HCT116 (cell line): ENCODE measurements around the gene CLDN34. TPM values are rescaled to one million over a fixed set of nuclear protein-coding genes. Genes with fewer than 3 reads are reported as not detected.

Experiments used
- ATAC-seq: fragments of 200-7000 bp; cut with Tn5 transposase; 2 replicates; pipeline ENCODE4 v1.9.1; 2020; ENCODE audit warnings: mild to moderate bottlenecking, moderate library complexity
- BruUV-seq: library from RNA; stranded (reverse); fragments of 400-500 nt; replicated peaks from 2 replicates; lab custom pipeline; 2021; lab: Mats Ljungman, UMichigan
- CTCF ChIA-PET: fragments of 300-600 bp; sonication (Branson Sonifier 250); formaldehyde crosslinking; loops from one replicate; lab custom pipeline; 2021; ENCODE audit warnings: antibody characterized with exemption; lab: Charles Lee
- POLR2A ChIA-PET: fragments of 300-600, 350-600 bp; sonication (Branson Sonifier 250); formaldehyde crosslinking; loops from one replicate; lab custom pipeline; 2021; ENCODE audit warnings: antibody characterized with exemption; lab: Charles Lee
- RAD21 ChIA-PET, 2 experiments: fragments of 300-600 bp; sonication (Branson Sonifier 250); formaldehyde crosslinking; loops; one replicate each; lab custom pipeline; 2023; ENCODE audit warnings: low total read pairs in 2 of 2; ENCODE audit not compliant: uncharacterized antibody in 2 of 2, unreplicated experiment in 2 of 2, low non-redundant PET in 1 of 2; lab: Charles Lee
- DNase-seq: peaks from one replicate; pipeline ENCODE4 v3.0.0-alpha.2; 2010; ENCODE audit warnings: low read depth, low spot score
- H2AFZ ChIP-seq: fragments of 200-600 bp; shearing (Covaris generic), sonication (generic); 2 replicates; pipeline ENCODE4 v1.6.1; 2017; ENCODE audit warnings: low read depth, mixed run types, mixed read lengths, antibody characterized with exemption, low read length; ENCODE audit not compliant: poor library complexity, severe bottlenecking
- H3K27ac ChIP-seq: 2 replicates; pipeline ENCODE4 v1.5.1; 2012; ENCODE audit warnings: low read depth, low read length
- H3K27me3 ChIP-seq: fragments of 200-600 bp; sonication (generic); 2 replicates; pipeline ENCODE4 v1.6.1; 2016; ENCODE audit warnings: mixed run types, low read length, mixed read lengths; ENCODE audit not compliant: insufficient read depth
- H3K36me3 ChIP-seq, 2 experiments: fragments of 200-500 bp in 1 of 2; fragments of 200-600 bp in 1 of 2; sonication (Bioruptor generic) in 1 of 2; sonication (generic) in 1 of 2; 2 replicates each; pipeline versions ENCODE4 v1.5.1 to v1.6.1; 2014 to 2016; ENCODE audit warnings: low read length in 2 of 2, inconsistent platforms in 1 of 2, mixed read lengths in 1 of 2, mixed run types in 1 of 2; ENCODE audit not compliant: insufficient read depth in 2 of 2, control insufficient read depth in 1 of 2
- H3K4me1 ChIP-seq, 2 experiments: fragments of 200-600 bp in 1 of 2; sonication (generic) in 1 of 2; 2 replicates each; pipeline versions ENCODE4 v1.5.1 to v1.6.1; 2012 to 2017; ENCODE audit warnings: low read length in 2 of 2, inconsistent platforms in 1 of 2, mild to moderate bottlenecking in 1 of 2, mixed read lengths in 1 of 2, mixed run types in 1 of 2, moderate library complexity in 1 of 2; ENCODE audit not compliant: insufficient read depth in 2 of 2, control insufficient read depth in 1 of 2
- H3K4me2 ChIP-seq: fragments of 200-600 bp; sonication (generic); 2 replicates; pipeline ENCODE4 v1.6.1; 2017; ENCODE audit warnings: mixed run types, low read length, mixed read lengths
- H3K4me3 ChIP-seq, 2 experiments: fragments of 200-600 bp in 1 of 2; sonication (generic) in 1 of 2; replicated peaks in 1 of 2; 2 replicates each; pipeline ENCODE4 v1.5.1; 2011 to 2016; ENCODE audit warnings: low read length in 2 of 2, control low read depth in 1 of 2, low read depth in 1 of 2, mild to moderate bottlenecking in 1 of 2, mixed read lengths in 1 of 2, mixed run types in 1 of 2
- H3K79me2 ChIP-seq: fragments of 200-600 bp; sonication (generic); 2 replicates; pipeline ENCODE4 v1.6.1; 2017; ENCODE audit warnings: mild to moderate bottlenecking, mixed run types, low read length, moderate library complexity, mixed read lengths; ENCODE audit not compliant: insufficient read depth
- H3K9ac ChIP-seq: fragments of 200-600 bp; sonication (generic); 2 replicates; pipeline ENCODE4 v1.6.1; 2016; ENCODE audit warnings: low read length, mixed read lengths
- H3K9me2 ChIP-seq: fragments of 200-600 bp; sonication (generic), shearing (Covaris generic); 2 replicates; pipeline ENCODE4 v1.6.1; 2017; ENCODE audit warnings: mixed run types, mild to moderate bottlenecking, moderate library complexity; ENCODE audit not compliant: insufficient read depth
- H3K9me3 ChIP-seq, 2 experiments: fragments of 200-500 bp in 1 of 2; fragments of 200-600 bp in 1 of 2; sonication (Bioruptor generic) in 1 of 2; sonication (generic) in 1 of 2; 2 replicates each; pipeline ENCODE4 v1.6.1; 2014 to 2017; ENCODE audit warnings: low read length in 2 of 2, mixed read lengths in 2 of 2, inconsistent platforms in 1 of 2, low read depth in 1 of 2, mild to moderate bottlenecking in 1 of 2, mixed run types in 1 of 2, moderate library complexity in 1 of 2; ENCODE audit not compliant: control insufficient read depth in 1 of 2, insufficient read depth in 1 of 2
- H4K20me1 ChIP-seq: fragments of 200-600 bp; sonication (generic), shearing (Covaris generic); 2 replicates; pipeline ENCODE4 v1.6.1; 2017; ENCODE audit warnings: mixed run types, mild to moderate bottlenecking, moderate library complexity; ENCODE audit not compliant: insufficient read depth
- ATF3 ChIP-seq: IDR thresholded peaks from 2 replicates; pipeline ENCODE4 v1.6.1; 2012
- CBX3 ChIP-seq: IDR thresholded peaks from 2 replicates; pipeline ENCODE4 v1.6.1; 2012; ENCODE audit warnings: low read depth
- CEBPB ChIP-seq: IDR thresholded peaks from 2 replicates; pipeline ENCODE4 v1.6.1; 2012; ENCODE audit warnings: low read depth
- EZH2 ChIP-seq: fragments of 200-600 bp; sonication (generic); IDR thresholded peaks from 2 replicates; pipeline ENCODE4 v1.6.1; 2017; ENCODE audit warnings: antibody characterized with exemption, mixed run types
- EZH2phosphoT487 ChIP-seq: fragments of 200-600 bp; IDR thresholded peaks from 2 replicates; pipeline ENCODE4 v1.6.1; 2018; ENCODE audit warnings: antibody characterized with exemption, borderline replicate concordance
- FOSL1 ChIP-seq: IDR thresholded peaks from 2 replicates; pipeline ENCODE4 v1.6.1; 2012; ENCODE audit warnings: low read depth
- JUND ChIP-seq: IDR thresholded peaks from 2 replicates; pipeline ENCODE4 v1.6.1; 2012
- MAX ChIP-seq: IDR thresholded peaks from 2 replicates; pipeline ENCODE4 v1.6.1; 2012
- POLR2A ChIP-seq: IDR thresholded peaks from 2 replicates; pipeline ENCODE4 v1.7.0; 2011; ENCODE audit warnings: borderline replicate concordance; ENCODE audit not compliant: insufficient read depth, insufficient read length; ENCODE audit errors: extremely low read depth
- POLR2AphosphoS5 ChIP-seq: IDR thresholded peaks from 2 replicates; pipeline ENCODE4 v1.6.1; 2011; ENCODE audit warnings: mild to moderate bottlenecking, low read depth, low read length, moderate library complexity
- RAD21 ChIP-seq: IDR thresholded peaks from 2 replicates; pipeline ENCODE4 v1.6.1; 2012; ENCODE audit warnings: low read depth, mild to moderate bottlenecking
- SIN3A ChIP-seq: IDR thresholded peaks from 2 replicates; pipeline ENCODE4 v1.6.1; 2012; ENCODE audit warnings: low read depth
- SP1 ChIP-seq: IDR thresholded peaks from 2 replicates; pipeline ENCODE4 v1.6.1; 2012; ENCODE audit warnings: low read depth
- SRF ChIP-seq: IDR thresholded peaks from 2 replicates; pipeline ENCODE4 v1.6.1; 2012; ENCODE audit warnings: low read depth
- TCF7L2 ChIP-seq: IDR thresholded peaks from 2 replicates; pipeline ENCODE4 v1.7.0; 2011; ENCODE audit warnings: borderline replicate concordance, inconsistent platforms; ENCODE audit not compliant: insufficient read depth, insufficient read length; ENCODE audit errors: extremely low read depth
- YY1 ChIP-seq: IDR thresholded peaks from 2 replicates; pipeline ENCODE4 v1.6.1; 2011; ENCODE audit warnings: low read length, low read depth, moderate library complexity, mild to moderate bottlenecking; ENCODE audit not compliant: insufficient replicate concordance; ENCODE audit errors: extremely low read depth
- ZFX ChIP-seq: fragments of 450-650 bp; IDR thresholded peaks from 2 replicates; pipeline ENCODE4 v1.6.1; 2017
- ZNF274 ChIP-seq: fragments of 200-500 bp; sonication (Bioruptor generic); IDR thresholded peaks from 2 replicates; pipeline ENCODE4 v1.6.1; 2014; ENCODE audit warnings: mild to moderate bottlenecking, low read depth, low read length, inconsistent platforms
- intact Hi-C: fragments of 100-400 bp; cut with micrococcal nuclease; formaldehyde crosslinking; loops from 2 replicates; pipeline ENCODE4 v1.10.0; 2022
- total RNA-seq: library from RNA; stranded (reverse); gene quantifications from one replicate; pipeline ENCODE4 v1.2.1, GENCODE V29; 2021; ENCODE audit not compliant: unreplicated experiment
- TF ChIP-seq, protein P1 (sequence below): IDR thresholded peaks from 2 replicates; pipeline ENCODE4 v1.6.1; 2011; ENCODE audit warnings: mild to moderate bottlenecking, low read length, moderate library complexity; ENCODE audit not compliant: insufficient replicate concordance; ENCODE audit errors: extremely low read depth
- TF ChIP-seq, protein P2 (sequence below): IDR thresholded peaks from 2 replicates; pipeline ENCODE4 v1.6.1; 2012; ENCODE audit warnings: low read depth
- TF ChIP-seq, protein P3 (sequence below), 3 experiments: fragments of 200-600 bp in 1 of 3; sonication (generic) in 1 of 3; IDR thresholded peaks in 2 of 3; conservative IDR thresholded peaks in 1 of 3; 2 replicates each; pipeline ENCODE4 v1.5.1; 2012 to 2017; ENCODE audit warnings: low read depth in 2 of 3, low read length in 2 of 3, antibody characterized with exemption in 1 of 3, borderline replicate concordance in 1 of 3, control low read depth in 1 of 3, mild to moderate bottlenecking in 1 of 3, mixed read lengths in 1 of 3, mixed run types in 1 of 3, moderate library complexity in 1 of 3; ENCODE audit not compliant: insufficient read depth in 1 of 3

Gene CLDN34
- total RNA-seq, 1 experiment from 2014 or later, result not detected

DNA sequence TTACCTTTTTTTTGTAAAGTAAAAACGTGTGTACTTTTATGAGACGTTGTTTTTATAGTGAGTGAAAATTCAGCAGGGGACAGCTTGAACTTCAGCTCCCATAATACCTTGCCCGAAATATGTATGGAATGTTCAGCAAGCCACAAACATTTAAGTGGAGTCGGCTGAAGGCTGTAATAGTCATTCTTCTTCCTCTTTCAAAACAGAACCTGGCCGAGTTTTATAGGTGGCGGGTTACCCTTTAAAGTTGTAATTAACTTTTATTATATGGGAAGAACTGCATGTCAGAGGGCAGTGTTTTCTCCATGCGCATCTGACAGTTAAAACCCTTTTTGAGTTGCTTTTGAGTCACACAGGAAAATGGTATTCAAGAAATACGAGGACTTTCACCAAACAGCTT lies 50.7 kb downstream of the CLDN34 start:
- ATAC-seq, result peak; percentile 48
- H3K36me3 ChIP-seq, result no peaks in the 10 kb centered on the region
- CTCF ChIA-PET, result no interaction called here
- H3K4me3 ChIP-seq, result peak overlapping the region in 1 of 2 experiments; percentile 62; a peak in 1 of 4 replicates
- H4K20me1 ChIP-seq, result no peaks in the 10 kb centered on the region
- intact Hi-C loops, result loop anchor here (10.0 kb wide), 1 partner anchor 113 kb away; no protein-coding TSS in a partner anchor
- DNase-seq, result peak; percentile 65
- RAD21 ChIA-PET, result no interaction called here
- no peak overlapping the region for H2AFZ ChIP-seq
- H3K4me2 ChIP-seq, result peak overlapping the region; percentile 84
- no peaks in the 10 kb centered on the region for H3K9me3 ChIP-seq
- POLR2A ChIA-PET, result no interaction called here
- no TSS peak for BruUV-seq
- H3K27me3 ChIP-seq, result no peaks in the 10 kb centered on the region
- H3K27ac ChIP-seq, result no peak overlapping the region
- no peaks in the 10 kb centered on the region for H3K9me2 ChIP-seq
- H3K79me2 ChIP-seq, result peaks cover 12% of the 10 kb centered on the region; the same call in 1 of the 2 replicates
- H3K4me1 ChIP-seq, result peaks cover 6 to 47% of the 10 kb centered on the region in 2 experiments
- H3K9ac ChIP-seq, result peak overlapping the region; percentile 25; the same call in 1 of the 2 replicates
- TF ChIP-seq SIN3A, result no peak
- TF ChIP-seq CEBPB, result peak; percentile 67; the same call in 1 of the 2 replicates
- TF ChIP-seq, protein P1, sequence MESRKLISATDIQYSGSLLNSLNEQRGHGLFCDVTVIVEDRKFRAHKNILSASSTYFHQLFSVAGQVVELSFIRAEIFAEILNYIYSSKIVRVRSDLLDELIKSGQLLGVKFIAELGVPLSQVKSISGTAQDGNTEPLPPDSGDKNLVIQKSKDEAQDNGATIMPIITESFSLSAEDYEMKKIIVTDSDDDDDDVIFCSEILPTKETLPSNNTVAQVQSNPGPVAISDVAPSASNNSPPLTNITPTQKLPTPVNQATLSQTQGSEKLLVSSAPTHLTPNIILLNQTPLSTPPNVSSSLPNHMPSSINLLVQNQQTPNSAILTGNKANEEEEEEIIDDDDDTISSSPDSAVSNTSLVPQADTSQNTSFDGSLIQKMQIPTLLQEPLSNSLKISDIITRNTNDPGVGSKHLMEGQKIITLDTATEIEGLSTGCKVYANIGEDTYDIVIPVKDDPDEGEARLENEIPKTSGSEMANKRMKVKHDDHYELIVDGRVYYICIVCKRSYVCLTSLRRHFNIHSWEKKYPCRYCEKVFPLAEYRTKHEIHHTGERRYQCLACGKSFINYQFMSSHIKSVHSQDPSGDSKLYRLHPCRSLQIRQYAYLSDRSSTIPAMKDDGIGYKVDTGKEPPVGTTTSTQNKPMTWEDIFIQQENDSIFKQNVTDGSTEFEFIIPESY, result no peak
- TF ChIP-seq ZNF274, result no peak
- TF ChIP-seq RAD21, result no peak
- TF ChIP-seq SRF, result no peak
- no peak for TF ChIP-seq ZFX
- TF ChIP-seq MAX, result peak; percentile 49
- TF ChIP-seq EZH2, result no peak
- TF ChIP-seq FOSL1, result peak; percentile 38; the same call in 1 of the 2 replicates
- no peak for TF ChIP-seq CBX3
- TF ChIP-seq JUND, result peak; percentile 37; the same call in 1 of the 2 replicates
- TF ChIP-seq POLR2A, result no peak
- TF ChIP-seq, protein P2, sequence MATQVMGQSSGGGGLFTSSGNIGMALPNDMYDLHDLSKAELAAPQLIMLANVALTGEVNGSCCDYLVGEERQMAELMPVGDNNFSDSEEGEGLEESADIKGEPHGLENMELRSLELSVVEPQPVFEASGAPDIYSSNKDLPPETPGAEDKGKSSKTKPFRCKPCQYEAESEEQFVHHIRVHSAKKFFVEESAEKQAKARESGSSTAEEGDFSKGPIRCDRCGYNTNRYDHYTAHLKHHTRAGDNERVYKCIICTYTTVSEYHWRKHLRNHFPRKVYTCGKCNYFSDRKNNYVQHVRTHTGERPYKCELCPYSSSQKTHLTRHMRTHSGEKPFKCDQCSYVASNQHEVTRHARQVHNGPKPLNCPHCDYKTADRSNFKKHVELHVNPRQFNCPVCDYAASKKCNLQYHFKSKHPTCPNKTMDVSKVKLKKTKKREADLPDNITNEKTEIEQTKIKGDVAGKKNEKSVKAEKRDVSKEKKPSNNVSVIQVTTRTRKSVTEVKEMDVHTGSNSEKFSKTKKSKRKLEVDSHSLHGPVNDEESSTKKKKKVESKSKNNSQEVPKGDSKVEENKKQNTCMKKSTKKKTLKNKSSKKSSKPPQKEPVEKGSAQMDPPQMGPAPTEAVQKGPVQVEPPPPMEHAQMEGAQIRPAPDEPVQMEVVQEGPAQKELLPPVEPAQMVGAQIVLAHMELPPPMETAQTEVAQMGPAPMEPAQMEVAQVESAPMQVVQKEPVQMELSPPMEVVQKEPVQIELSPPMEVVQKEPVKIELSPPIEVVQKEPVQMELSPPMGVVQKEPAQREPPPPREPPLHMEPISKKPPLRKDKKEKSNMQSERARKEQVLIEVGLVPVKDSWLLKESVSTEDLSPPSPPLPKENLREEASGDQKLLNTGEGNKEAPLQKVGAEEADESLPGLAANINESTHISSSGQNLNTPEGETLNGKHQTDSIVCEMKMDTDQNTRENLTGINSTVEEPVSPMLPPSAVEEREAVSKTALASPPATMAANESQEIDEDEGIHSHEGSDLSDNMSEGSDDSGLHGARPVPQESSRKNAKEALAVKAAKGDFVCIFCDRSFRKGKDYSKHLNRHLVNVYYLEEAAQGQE, result no peak
- TF ChIP-seq YY1, result no peak
- TF ChIP-seq, protein P3, sequence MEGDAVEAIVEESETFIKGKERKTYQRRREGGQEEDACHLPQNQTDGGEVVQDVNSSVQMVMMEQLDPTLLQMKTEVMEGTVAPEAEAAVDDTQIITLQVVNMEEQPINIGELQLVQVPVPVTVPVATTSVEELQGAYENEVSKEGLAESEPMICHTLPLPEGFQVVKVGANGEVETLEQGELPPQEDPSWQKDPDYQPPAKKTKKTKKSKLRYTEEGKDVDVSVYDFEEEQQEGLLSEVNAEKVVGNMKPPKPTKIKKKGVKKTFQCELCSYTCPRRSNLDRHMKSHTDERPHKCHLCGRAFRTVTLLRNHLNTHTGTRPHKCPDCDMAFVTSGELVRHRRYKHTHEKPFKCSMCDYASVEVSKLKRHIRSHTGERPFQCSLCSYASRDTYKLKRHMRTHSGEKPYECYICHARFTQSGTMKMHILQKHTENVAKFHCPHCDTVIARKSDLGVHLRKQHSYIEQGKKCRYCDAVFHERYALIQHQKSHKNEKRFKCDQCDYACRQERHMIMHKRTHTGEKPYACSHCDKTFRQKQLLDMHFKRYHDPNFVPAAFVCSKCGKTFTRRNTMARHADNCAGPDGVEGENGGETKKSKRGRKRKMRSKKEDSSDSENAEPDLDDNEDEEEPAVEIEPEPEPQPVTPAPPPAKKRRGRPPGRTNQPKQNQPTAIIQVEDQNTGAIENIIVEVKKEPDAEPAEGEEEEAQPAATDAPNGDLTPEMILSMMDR (IDR thresholded peaks at IDR 0.05 in 2 of 3, conservative IDR thresholded peaks at IDR 0.05 in 1 of 3; ENCODE audit: borderline replicate concordance in 1 of 3, insufficient read depth in 1 of 3, low read depth in 2 of 3, low read length in 2 of 3), result peak in 1 of 3 experiments; percentile 14; a peak in 1 of 6 replicates
- no peak for TF ChIP-seq EZH2phosphoT487
- TF ChIP-seq POLR2AphosphoS5, result peak; percentile 21; the same call in 1 of the 2 replicates
- TF ChIP-seq ATF3, result no peak
- TF ChIP-seq SP1, result peak; percentile 43
- TF ChIP-seq TCF7L2, result no peak
